OCI-LY3 (cell line): ENCODE results near the gene STAP2.

Experiments
- H2AFZ ChIP-seq: fragments of 200-600, 300-600 bp; shearing (Covaris generic); 2 replicates; pipeline ENCODE4 v1.6.0; 2014; ENCODE audit warnings: antibody characterized with exemption, low read depth, low read length
- H3K27ac ChIP-seq: fragments of 200-600, 300-600 bp; sonication (generic); 2 replicates; pipeline ENCODE4 v1.5.1; 2014; ENCODE audit warnings: mild to moderate bottlenecking, low read length, moderate library complexity, mixed read lengths
- H3K27me3 ChIP-seq: fragments of 200-600, 300-600 bp; sonication (generic); 2 replicates; pipeline ENCODE4 v1.6.1; 2014; ENCODE audit warnings: low read depth, low read length, mixed read lengths
- H3K36me3 ChIP-seq: fragments of 200-600, 300-600 bp; sonication (generic); replicated peaks from 2 replicates; pipeline ENCODE3; 2014; ENCODE audit warnings: low read depth, low read length, mixed read lengths
- H3K4me1 ChIP-seq: fragments of 300-600, 200-600 bp; sonication (generic); 2 replicates; pipeline ENCODE4 v1.6.1; 2014; ENCODE audit warnings: low read length, mixed read lengths
- H3K4me2 ChIP-seq: fragments of 200-600, 300-600 bp; sonication (generic); 2 replicates; pipeline ENCODE4 v1.6.1; 2014; ENCODE audit warnings: low read length, mixed read lengths
- H3K4me3 ChIP-seq: fragments of 300-600, 200-600 bp; sonication (generic); 2 replicates; pipeline ENCODE4 v1.5.1; 2014; ENCODE audit warnings: antibody characterized with exemption, mild to moderate bottlenecking, low read length, moderate library complexity
- H3K79me2 ChIP-seq: fragments of 300-600, 200-600 bp; shearing (Covaris generic); 2 replicates; pipeline ENCODE4 v1.6.1; 2014; ENCODE audit warnings: mild to moderate bottlenecking, low read length, mixed read lengths
- H3K9ac ChIP-seq: fragments of 300-600, 200-600 bp; shearing (Covaris generic); 2 replicates; pipeline ENCODE4 v1.6.0; 2014; ENCODE audit warnings: mild to moderate bottlenecking, low read length, moderate library complexity
- H3K9me3 ChIP-seq: fragments of 200-600, 300-600 bp; shearing (Covaris generic); 2 replicates; pipeline ENCODE4 v1.6.1; 2014; ENCODE audit warnings: low read length, mixed read lengths; ENCODE audit not compliant: insufficient read depth
- H4K20me1 ChIP-seq: fragments of 200-600, 300-600 bp; sonication (generic); 2 replicates; pipeline ENCODE4 v1.6.1; 2016; ENCODE audit warnings: low read length, mixed read lengths; ENCODE audit not compliant: insufficient read depth
- CTCF ChIP-seq: fragments of 200-600, 300-600 bp; sonication (generic); IDR thresholded peaks from 2 replicates; pipeline ENCODE4 v1.5.1; 2014; ENCODE audit warnings: antibody characterized with exemption, low read length, low read depth
- EZH2phosphoT487 ChIP-seq: fragments of 200-600 bp; shearing (Covaris generic); IDR thresholded peaks from 2 replicates; pipeline ENCODE4 v1.6.1; 2018; ENCODE audit warnings: antibody characterized with exemption, mixed run types, low read depth

Gene STAP2

GRCh38 chr19:4323692-4324091 is 14.9 kb downstream of the STAP2 start:
- H3K9me3 ChIP-seq = no peaks in the 10 kb centered on the region
- H3K4me1 ChIP-seq = no peaks in the 10 kb centered on the region
- H3K4me3 ChIP-seq = no peak overlapping the region
- no peaks in the 10 kb centered on the region for H3K27me3 ChIP-seq
- peaks cover 7% of the 10 kb centered on the region for H3K36me3 ChIP-seq
- no peak overlapping the region for H2AFZ ChIP-seq
- no peak for TF ChIP-seq CTCF
- TF ChIP-seq EZH2phosphoT487 = no peak
- H3K79me2 ChIP-seq = no peaks in the 10 kb centered on the region
- H4K20me1 ChIP-seq = no peaks in the 10 kb centered on the region
- no peak overlapping the region for H3K4me2 ChIP-seq
- no peak overlapping the region for H3K9ac ChIP-seq
- no peak overlapping the region for H3K27ac ChIP-seq

DNA sequence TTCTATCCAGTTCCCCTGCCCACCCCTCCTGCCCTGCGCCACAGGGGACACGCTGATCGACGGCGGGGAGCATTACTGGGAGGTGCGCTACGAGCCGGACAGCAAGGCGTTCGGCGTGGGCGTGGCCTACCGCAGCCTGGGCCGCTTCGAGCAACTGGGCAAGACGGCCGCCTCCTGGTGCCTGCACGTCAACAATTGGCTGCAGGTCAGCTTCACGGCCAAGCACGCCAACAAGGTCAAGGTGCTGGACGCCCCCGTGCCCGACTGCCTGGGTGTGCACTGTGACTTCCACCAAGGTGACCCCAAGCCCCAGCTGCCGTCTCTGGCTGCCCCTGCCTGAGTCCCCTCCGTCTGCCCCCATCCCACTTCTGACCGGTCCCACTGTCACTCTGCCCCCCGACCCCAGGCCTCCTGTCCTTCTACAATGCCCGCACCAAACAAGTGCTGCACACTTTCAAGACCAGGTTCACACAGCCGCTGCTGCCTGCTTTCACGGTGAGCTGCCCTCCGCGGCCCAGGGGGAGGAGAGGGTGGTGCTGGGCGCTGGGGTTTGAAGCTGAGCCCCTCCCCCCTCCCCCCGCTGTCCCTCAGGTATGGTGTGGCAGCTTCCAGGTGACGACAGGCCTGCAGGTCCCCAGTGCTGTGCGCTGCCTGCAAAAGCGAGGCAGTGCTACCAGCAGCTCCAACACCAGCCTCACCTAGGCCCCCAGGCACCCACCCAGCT is 15.5 kb downstream of the STAP2 start:
- Histone ChIP-seq H3K27me3 (no peaks in the 10 kb centered on the region), H3K79me2 (no peaks in the 10 kb centered on the region), H3K4me3 (no peak overlapping the region), H3K4me1 (no peaks in the 10 kb centered on the region), H3K9me3 (no peaks in the 10 kb centered on the region), H3K9ac (no peak overlapping the region), H4K20me1 (no peaks in the 10 kb centered on the region), H2AFZ (no peak overlapping the region), H3K36me3 (peaks cover 9% of the 10 kb centered on the region), H3K27ac (no peak overlapping the region), H3K4me2 (no peak overlapping the region)
- TF ChIP-seq EZH2phosphoT487 (no peak), CTCF (no peak)

- Histone ChIP-seq H3K4me2 (no peak overlapping the region), H3K36me3 (peaks cover 9% of the 10 kb centered on the region), H3K4me1 (no peaks in the 10 kb centered on the region), H2AFZ (no peak overlapping the region), H3K4me3 (no peak overlapping the region), H3K79me2 (no peaks in the 10 kb centered on the region), H4K20me1 (no peaks in the 10 kb centered on the region), H3K27ac (no peak overlapping the region), H3K9ac (no peak overlapping the region), H3K27me3 (no peaks in the 10 kb centered on the region), H3K9me3 (no peaks in the 10 kb centered on the region)
- TF ChIP-seq CTCF (no peak), EZH2phosphoT487 (no peak)
These were observed 18.2 kb downstream of the STAP2 start for GRCh38 chr19:4320419-4320818.

- H4K20me1 ChIP-seq = no peaks in the 10 kb centered on the region
- H2AFZ ChIP-seq = no peak overlapping the region
- no peaks in the 10 kb centered on the region for H3K4me1 ChIP-seq
- H3K4me2 ChIP-seq = no peak overlapping the region
- no peak overlapping the region for H3K9ac ChIP-seq
- H3K36me3 ChIP-seq = peaks cover 9% of the 10 kb centered on the region
- no peak overlapping the region for H3K4me3 ChIP-seq
- no peaks in the 10 kb centered on the region for H3K27me3 ChIP-seq
- H3K27ac ChIP-seq = no peak overlapping the region
- no peaks in the 10 kb centered on the region for H3K79me2 ChIP-seq
- no peaks in the 10 kb centered on the region for H3K9me3 ChIP-seq
- TF ChIP-seq CTCF (no peak), EZH2phosphoT487 (no peak)
These were observed 19.4 kb downstream of the STAP2 start for GRCh38 chr19:4319067-4319718.
